Activated naive CD4-positive, alpha-beta T cell treated with anti-CD3 and anti-CD28 coated beads for 36 hours (primary cell): ENCODE measurements around the gene BLNK. TPM values are rescaled to one million over a fixed set of nuclear protein-coding genes. Genes with fewer than 3 reads are reported as not detected.
A peak's percentile ranks its signal among the peaks of the same experiment; 100 is the strongest.

Experiments
- CTCF ChIA-PET: fragments of 350-600 bp; sonication (Branson Sonifier 250); formaldehyde crosslinking; loops from one replicate; lab custom pipeline; 2021; ENCODE audit warnings: antibody characterized with exemption; lab: Charles Lee
- DNase-seq: peaks from one replicate; pipeline ENCODE4 v3.0.0-alpha.2; 2020
- H3K27ac Mint-ChIP-seq: one replicate; pipeline ENCODE4 v1.8.0; 2021; ENCODE audit warnings: mild to moderate bottlenecking, mixed read lengths
- H3K27me3 Mint-ChIP-seq: one replicate; pipeline ENCODE4 v1.8.0; 2021; ENCODE audit warnings: low read depth, mixed read lengths
- H3K36me3 Mint-ChIP-seq: one replicate; pipeline ENCODE4 v1.8.0; 2021; ENCODE audit warnings: low read depth, mixed read lengths
- H3K4me1 Mint-ChIP-seq: one replicate; pipeline ENCODE4 v1.8.0; 2021; ENCODE audit warnings: low read depth, mixed read lengths
- H3K4me3 Mint-ChIP-seq: one replicate; pipeline ENCODE4 v1.8.0; 2021; ENCODE audit warnings: mild to moderate bottlenecking, moderate library complexity, mixed read lengths
- H3K9me3 Mint-ChIP-seq: one replicate; pipeline ENCODE4 v1.8.0; 2021; ENCODE audit warnings: mixed read lengths
- intact Hi-C: fragments of 100-400 bp; cut with micrococcal nuclease; formaldehyde crosslinking; loops from one replicate; pipeline ENCODE4 v1.15.1; 2023
- total RNA-seq, 2 experiments: library from RNA; stranded (reverse); gene quantifications; one replicate each; pipeline ENCODE4 v1.2.3, GENCODE V29; 2021

The BLNK gene
- total RNA-seq, 2 experiments from 2014 or later, result not detected

DNA sequence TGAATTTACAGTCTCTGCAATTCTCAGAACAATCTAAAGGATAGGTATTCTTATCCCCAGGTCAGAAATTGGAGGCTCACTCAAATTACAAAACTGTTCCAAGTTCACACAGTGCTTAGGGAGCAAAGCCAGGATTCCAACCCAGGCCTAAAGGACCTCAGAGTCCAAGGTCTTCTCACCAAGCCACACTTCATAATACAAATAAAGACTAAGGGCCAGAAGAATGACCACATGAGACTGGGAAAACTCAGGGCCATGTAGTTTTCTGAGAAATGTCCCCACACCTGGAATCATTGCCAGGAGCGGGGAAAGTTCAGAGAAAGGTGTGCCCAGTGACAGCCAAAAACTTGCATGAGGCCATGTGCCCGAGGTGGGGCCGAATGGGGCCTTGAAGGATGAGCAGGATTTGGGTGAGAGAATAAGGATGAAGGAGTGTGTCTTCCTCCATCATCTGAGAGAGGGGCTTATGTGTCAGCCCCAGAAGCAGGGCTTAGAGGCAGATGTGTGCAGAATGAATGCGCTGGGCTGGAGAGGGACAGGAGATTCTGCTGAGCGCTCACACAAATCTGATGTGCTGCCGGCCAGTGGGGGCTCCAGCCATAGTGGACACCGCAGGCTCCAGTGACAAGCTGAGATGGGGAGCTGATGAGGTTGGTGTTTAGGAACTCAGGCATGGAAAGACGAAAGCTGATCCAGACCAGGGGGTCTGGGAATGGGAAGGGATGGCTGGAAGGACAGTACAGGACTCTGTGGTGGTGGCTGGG, 35.9 kb downstream of the BLNK start:
- Mint-ChIP-seq H3K4me3 (no peak overlapping the region), H3K36me3 (no peaks in the 10 kb centered on the region), H3K9me3 (no peaks in the 10 kb centered on the region), H3K4me1 (no peaks in the 10 kb centered on the region), H3K27ac (no peak overlapping the region), H3K27me3 (no peaks in the 10 kb centered on the region)
- no peak for DNase-seq
- intact Hi-C loops, result no loop called here
- CTCF ChIA-PET, result interaction anchor here (0.7 to 1.4 kb wide), 3 partner anchors 99 to 542 kb away, joined by 3 read pairs; partner anchors contain the start of gene TCTN3

DNA sequence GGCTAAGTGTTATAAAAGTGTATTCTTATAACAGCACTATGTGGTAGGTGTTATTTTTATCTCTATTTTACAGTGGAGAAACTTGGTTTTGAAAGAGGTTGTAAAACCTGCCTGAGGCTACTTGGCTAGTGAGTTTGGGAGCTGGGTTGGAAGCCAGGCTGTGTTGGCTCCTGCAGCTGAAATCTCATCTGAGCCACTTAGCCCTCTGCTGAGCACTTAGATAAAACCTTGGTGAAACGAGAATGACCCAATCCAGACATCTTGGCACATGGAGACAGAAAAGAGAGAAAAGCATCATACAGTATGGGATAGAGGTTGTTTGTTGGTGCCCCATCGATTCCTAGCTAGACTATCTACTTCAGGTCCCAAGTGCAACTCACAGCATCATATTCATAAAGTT, 37.4 kb downstream of the BLNK start:
- Mint-ChIP-seq H3K27ac (no peak overlapping the region), H3K4me1 (no peaks in the 10 kb centered on the region), H3K27me3 (no peaks in the 10 kb centered on the region), H3K9me3 (no peaks in the 10 kb centered on the region), H3K4me3 (no peak overlapping the region), H3K36me3 (no peaks in the 10 kb centered on the region)
- intact Hi-C loops, result no loop called here
- CTCF ChIA-PET, result interaction anchor here (0.6 to 1.5 kb wide), 6 partner anchors 28 to 540 kb away, joined by 3 to 4 read pairs (median 3); partner anchors contain the start of gene TCTN3
- no peak for DNase-seq

DNA sequence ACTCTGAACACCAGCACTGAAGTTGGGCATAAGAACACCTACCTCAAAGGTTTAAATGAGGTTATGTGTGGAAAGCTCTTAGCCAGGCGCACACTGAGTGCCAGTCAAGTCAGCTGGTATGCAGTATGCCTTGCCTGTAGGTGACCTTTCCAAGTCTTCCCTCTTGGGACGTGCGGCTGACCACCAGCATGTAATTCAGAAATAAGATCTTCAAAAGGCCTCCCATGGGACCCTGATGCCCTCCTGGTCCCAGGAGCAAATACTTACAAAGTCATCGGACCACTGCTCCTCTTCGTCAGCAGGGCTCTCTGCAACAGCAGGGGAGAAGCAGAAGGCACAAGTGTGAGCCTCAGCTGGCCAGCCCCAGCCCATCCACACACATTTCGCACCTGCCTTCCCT, 40.8 kb downstream of the BLNK start:
- no peaks in the 10 kb centered on the region for H3K9me3 Mint-ChIP-seq
- CTCF ChIA-PET, result interaction anchor here (0.7 to 4.4 kb wide), 22 partner anchors 7 to 537 kb away, joined by 3 to 98 read pairs (median 10); partner anchors contain the start of gene TCTN3
- intact Hi-C loops, result no loop called here
- H3K36me3 Mint-ChIP-seq, result no peaks in the 10 kb centered on the region
- H3K27ac Mint-ChIP-seq, result no peak overlapping the region
- no peak for DNase-seq
- H3K4me1 Mint-ChIP-seq, result no peaks in the 10 kb centered on the region
- no peak overlapping the region for H3K4me3 Mint-ChIP-seq
- H3K27me3 Mint-ChIP-seq, result no peaks in the 10 kb centered on the region

DNA sequence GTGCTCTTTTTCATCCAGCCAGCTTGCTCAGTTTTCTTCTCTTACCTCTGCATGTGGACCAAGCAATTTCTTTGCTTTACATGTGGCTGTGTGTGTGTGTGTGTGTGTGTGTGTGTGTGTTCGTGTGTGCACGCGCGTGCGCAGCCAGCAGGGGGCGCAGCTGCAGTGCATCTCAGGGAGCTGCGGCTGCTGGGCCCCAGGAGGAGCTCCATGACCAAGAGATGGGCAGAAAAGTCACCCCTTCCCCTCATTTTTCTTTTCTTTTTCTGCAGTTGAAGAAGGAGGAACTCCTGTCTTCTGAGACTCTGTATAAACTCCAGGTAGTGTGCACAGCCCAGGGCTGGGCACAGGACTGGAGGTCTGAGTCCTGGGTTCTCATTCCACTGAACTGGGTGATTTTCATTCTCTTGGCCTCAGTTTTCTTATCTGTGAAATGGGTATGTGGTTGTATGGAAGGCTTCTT, 41.8 kb downstream of the BLNK start:
- no peaks in the 10 kb centered on the region for H3K9me3 Mint-ChIP-seq
- H3K27me3 Mint-ChIP-seq, result no peaks in the 10 kb centered on the region
- CTCF ChIA-PET, result interaction anchor here (0.6 to 4.4 kb wide), 61 partner anchors 8 to 1953 kb away, joined by 3 to 98 read pairs (median 4); partner anchors contain the start of genes BLNK, DNTT and TCTN3
- DNase-seq, result peak; percentile 80
- intact Hi-C loops, result loop anchor here (1.0 to 10.0 kb wide), 4 partner anchors 64 to 535 kb away; partner anchors contain the start of gene TCTN3
- H3K4me1 Mint-ChIP-seq, result no peaks in the 10 kb centered on the region
- H3K4me3 Mint-ChIP-seq, result no peak overlapping the region
- no peaks in the 10 kb centered on the region for H3K36me3 Mint-ChIP-seq
- no peak overlapping the region for H3K27ac Mint-ChIP-seq

DNA sequence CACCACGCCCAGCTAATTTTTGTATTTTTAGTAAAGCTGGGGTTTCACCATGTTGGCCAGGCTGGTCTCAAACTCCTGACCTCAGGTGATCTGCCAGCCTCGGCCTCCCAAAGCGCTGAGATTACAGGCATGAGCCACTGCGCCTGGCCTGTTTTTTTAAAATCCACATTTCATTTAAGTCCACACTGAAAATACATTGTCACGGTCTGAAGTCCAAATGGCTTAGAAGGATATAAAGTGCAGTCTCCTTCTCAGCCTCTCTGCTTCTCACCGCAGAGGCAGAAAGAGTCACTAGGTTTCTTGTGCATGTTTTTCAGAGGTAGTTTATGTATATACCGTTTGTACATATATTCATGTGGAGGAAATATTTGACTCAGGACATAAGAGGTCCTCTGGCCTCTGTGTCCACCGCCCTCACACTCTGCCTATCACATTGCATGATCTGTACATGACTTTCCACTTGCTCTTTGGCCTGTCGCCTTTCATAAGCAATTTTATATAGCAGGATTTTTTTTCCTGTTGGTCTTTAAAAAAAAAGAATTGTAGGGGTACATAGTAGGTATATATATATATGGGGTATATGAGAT, 42.9 kb downstream of the BLNK start:
- Mint-ChIP-seq H3K9me3 (no peaks in the 10 kb centered on the region), H3K27me3 (no peaks in the 10 kb centered on the region), H3K4me1 (no peaks in the 10 kb centered on the region), H3K4me3 (no peak overlapping the region), H3K27ac (no peak overlapping the region), H3K36me3 (no peaks in the 10 kb centered on the region)
- no peak for DNase-seq
- intact Hi-C loops, result loop anchor here (2.0 to 10.0 kb wide), 2 partner anchors 212 to 534 kb away; partner anchors contain the start of gene TCTN3
- CTCF ChIA-PET, result interaction anchor here (0.5 to 4.4 kb wide), 26 partner anchors 13 to 1760 kb away, joined by 3 to 98 read pairs (median 6); partner anchors contain the start of genes BLNK and DNTT

DNA sequence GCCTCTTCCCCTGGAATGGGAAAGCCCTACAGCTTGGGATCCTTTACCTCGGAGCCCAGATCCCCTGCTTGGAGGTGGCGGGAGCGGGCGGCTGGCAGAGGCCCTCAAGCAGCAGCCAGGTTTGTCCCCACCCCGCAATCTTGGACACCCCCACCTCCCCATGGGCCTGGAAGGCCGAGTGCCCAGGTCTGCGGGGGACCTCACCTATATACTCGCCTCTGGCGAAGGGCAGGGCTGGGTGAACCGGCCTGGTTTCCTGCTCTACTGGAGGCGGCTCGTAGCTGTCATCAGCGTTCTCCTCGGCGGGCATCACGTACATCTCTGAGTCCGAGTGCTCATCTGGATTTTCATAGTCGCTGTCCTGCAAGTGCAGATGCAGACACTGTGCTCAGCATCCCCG, 44.2 kb downstream of the BLNK start:
- intact Hi-C loops, result loop anchor here (10.0 kb wide), 1 partner anchor 532 kb away; the partner anchor contains the start of gene TCTN3
- no peaks in the 10 kb centered on the region for H3K27me3 Mint-ChIP-seq
- H3K27ac Mint-ChIP-seq, result no peak overlapping the region
- no peaks in the 10 kb centered on the region for H3K4me1 Mint-ChIP-seq
- CTCF ChIA-PET, result interaction anchor here (1.0 to 4.4 kb wide), 2 partner anchors 66 to 144 kb away, joined by 3 to 98 read pairs; no protein-coding TSS in a partner anchor
- no peaks in the 10 kb centered on the region for H3K36me3 Mint-ChIP-seq
- no peaks in the 10 kb centered on the region for H3K9me3 Mint-ChIP-seq
- H3K4me3 Mint-ChIP-seq, result no peak overlapping the region
- DNase-seq, result no peak

DNA sequence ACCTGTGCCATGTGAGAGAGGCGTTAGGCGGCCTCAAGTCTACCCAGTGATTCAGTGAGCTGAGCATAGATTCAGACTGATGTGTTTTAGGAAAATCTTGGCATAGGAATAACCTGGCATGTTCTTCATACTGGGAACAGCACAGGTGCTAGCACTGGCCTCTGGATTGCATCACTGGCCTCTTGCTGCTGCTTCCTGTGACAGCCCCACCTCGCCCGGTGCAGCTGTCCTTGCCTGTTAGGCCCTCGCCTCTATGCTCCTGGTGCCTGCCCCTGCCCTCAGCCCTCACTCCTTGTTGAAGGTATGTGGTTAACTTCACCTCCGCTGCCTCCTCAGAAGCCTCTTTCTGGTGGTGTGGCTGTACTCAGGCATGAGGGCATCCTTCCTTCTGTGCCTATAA, 46.2 kb downstream of the BLNK start:
- CTCF ChIA-PET, result no interaction called here
- no peak for DNase-seq
- H3K9me3 Mint-ChIP-seq, result no peaks in the 10 kb centered on the region
- H3K4me1 Mint-ChIP-seq, result no peaks in the 10 kb centered on the region
- H3K27ac Mint-ChIP-seq, result no peak overlapping the region
- H3K27me3 Mint-ChIP-seq, result no peaks in the 10 kb centered on the region
- intact Hi-C loops, result loop anchor here (10.0 kb wide), 1 partner anchor 530 kb away; the partner anchor contains the start of gene TCTN3
- no peaks in the 10 kb centered on the region for H3K36me3 Mint-ChIP-seq
- no peak overlapping the region for H3K4me3 Mint-ChIP-seq

DNA sequence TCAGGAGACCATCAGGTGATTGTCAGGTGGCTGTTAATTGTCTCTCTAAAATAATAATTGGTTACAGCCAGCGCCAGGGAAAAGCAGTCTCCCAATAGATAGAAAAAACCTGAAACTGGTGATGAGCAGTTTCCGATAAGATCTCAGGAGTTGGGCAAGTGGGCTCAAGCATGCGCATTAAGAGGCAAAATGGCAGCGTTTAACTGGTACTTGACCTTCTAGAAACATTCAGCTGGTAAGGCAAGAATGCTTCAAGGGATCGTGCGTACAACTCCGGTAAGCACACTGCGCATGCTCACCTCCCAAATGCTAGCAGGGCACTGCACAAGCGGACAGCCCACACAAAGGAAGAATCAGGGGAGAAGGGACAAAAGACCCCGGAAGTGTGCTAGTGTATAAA, 48.5 kb downstream of the BLNK start:
- Mint-ChIP-seq H3K27ac (no peak overlapping the region), H3K4me1 (no peaks in the 10 kb centered on the region), H3K4me3 (no peak overlapping the region), H3K36me3 (no peaks in the 10 kb centered on the region), H3K27me3 (no peaks in the 10 kb centered on the region), H3K9me3 (no peaks in the 10 kb centered on the region)
- no peak for DNase-seq
- intact Hi-C loops, result loop anchor here (10.0 kb wide), 1 partner anchor 528 kb away; the partner anchor contains the start of gene TCTN3
- CTCF ChIA-PET, result interaction anchor here (2.0 to 2.1 kb wide), 2 partner anchors 111 to 118 kb away, joined by 4 to 6 read pairs; no protein-coding TSS in a partner anchor

DNA sequence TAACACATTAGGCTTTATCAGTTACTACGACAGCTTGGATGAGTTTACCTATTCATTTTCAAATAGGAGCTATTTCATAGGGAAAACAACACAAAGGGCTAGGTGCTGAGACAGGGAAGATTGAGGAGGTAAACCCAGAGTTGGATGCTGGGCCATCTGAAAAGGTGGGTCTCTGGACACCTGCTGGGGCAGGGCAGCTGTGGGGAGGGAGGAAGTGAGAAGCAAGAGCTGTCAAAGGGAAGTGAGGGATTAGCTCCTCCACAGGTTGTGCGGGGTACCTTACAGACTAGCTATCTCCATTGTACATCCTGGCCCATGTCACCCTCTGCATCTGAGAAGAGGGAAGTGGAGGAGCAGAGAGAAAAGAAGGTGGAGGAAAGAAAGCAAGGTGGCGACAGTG, 48.9 kb downstream of the BLNK start:
- Mint-ChIP-seq H3K27me3 (no peaks in the 10 kb centered on the region), H3K4me1 (no peaks in the 10 kb centered on the region), H3K36me3 (no peaks in the 10 kb centered on the region), H3K9me3 (no peaks in the 10 kb centered on the region), H3K27ac (no peak overlapping the region), H3K4me3 (no peak overlapping the region)
- no peak for DNase-seq
- CTCF ChIA-PET, result interaction anchor here (0.8 to 2.1 kb wide), 3 partner anchors 112 to 205 kb away, joined by 4 to 6 read pairs (median 4); no protein-coding TSS in a partner anchor
- intact Hi-C loops, result loop anchor here (10.0 kb wide), 1 partner anchor 528 kb away; the partner anchor contains the start of gene TCTN3

DNA sequence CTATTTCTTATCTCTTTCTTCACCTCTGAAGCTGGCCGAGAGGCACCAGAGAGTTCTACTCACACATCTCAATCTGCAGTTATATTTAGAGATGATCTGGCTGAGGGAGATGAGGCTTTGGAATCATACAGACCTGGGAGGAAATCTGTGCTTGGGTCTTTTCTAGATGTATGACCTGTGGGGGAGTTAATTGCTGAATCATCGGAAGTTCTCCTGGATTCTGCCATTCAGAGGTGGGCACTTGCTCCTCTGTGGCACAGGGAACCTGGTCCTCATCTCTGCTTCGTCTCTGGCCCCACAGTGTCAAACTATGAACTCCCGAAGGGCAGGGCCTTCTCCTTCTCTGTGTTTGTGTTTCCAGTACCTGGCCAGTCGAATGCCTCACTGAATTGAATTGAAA, 52.5 kb downstream of the BLNK start:
- intact Hi-C loops, result no loop called here
- CTCF ChIA-PET, result interaction anchor here (0.6 to 1.0 kb wide), 2 partner anchors 202 to 1373 kb away, joined by 3 read pairs; no protein-coding TSS in a partner anchor
- peaks cover 2% of the 10 kb centered on the region for H3K27me3 Mint-ChIP-seq
- no peak overlapping the region for H3K27ac Mint-ChIP-seq
- DNase-seq, result no peak
- H3K9me3 Mint-ChIP-seq, result no peaks in the 10 kb centered on the region
- no peaks in the 10 kb centered on the region for H3K4me1 Mint-ChIP-seq
- no peaks in the 10 kb centered on the region for H3K36me3 Mint-ChIP-seq
- no peak overlapping the region for H3K4me3 Mint-ChIP-seq

DNA sequence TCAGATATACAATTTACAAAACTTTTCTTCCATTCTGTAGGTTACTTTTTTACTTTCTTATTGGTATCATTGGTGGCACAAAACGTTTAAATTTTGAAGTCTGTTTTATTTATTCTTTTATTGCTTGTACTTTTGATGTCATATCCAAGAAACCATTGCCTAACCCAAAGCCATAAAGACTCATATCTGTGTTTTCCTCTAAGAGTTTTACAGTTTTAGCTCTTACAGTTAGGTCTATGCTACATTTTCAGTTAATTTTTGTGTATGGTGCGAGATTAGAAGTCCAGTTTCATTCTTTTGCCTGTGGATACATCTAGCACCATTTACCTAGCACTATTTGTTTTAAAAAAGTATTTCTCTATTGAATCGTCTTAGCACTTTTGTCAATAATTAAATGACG, 53.7 kb downstream of the BLNK start:
- no peaks in the 10 kb centered on the region for H3K4me1 Mint-ChIP-seq
- no peak overlapping the region for H3K27ac Mint-ChIP-seq
- CTCF ChIA-PET, result no interaction called here
- no peak overlapping the region for H3K4me3 Mint-ChIP-seq
- H3K36me3 Mint-ChIP-seq, result no peaks in the 10 kb centered on the region
- no peak for DNase-seq
- no peaks in the 10 kb centered on the region for H3K9me3 Mint-ChIP-seq
- H3K27me3 Mint-ChIP-seq, result peaks cover 7% of the 10 kb centered on the region
- intact Hi-C loops, result no loop called here

DNA sequence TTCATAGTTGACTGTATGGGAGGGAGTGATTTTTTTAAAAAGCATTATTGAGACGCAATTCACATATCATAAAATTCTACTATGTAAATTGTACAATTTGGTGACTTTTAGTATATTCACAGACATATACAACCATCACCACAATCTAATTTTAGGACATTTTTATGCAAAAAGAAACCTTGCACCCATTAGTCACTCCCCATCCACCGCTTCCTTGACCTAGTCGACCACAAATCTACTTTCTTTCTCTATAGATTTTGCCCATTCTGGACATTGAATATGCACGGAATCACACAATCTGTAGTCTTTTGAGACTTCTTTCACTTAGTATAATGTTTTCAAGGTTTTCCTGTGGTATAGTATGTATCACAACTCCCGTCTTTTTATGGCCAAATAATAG, 54.6 kb downstream of the BLNK start:
- H3K27me3 Mint-ChIP-seq, result peaks cover 7% of the 10 kb centered on the region
- no peak overlapping the region for H3K27ac Mint-ChIP-seq
- CTCF ChIA-PET, result no interaction called here
- no peaks in the 10 kb centered on the region for H3K36me3 Mint-ChIP-seq
- no peaks in the 10 kb centered on the region for H3K9me3 Mint-ChIP-seq
- H3K4me3 Mint-ChIP-seq, result no peak overlapping the region
- no peak for DNase-seq
- no peaks in the 10 kb centered on the region for H3K4me1 Mint-ChIP-seq
- intact Hi-C loops, result no loop called here
